ENCODE results near the gene KCTD1.

DNA sequence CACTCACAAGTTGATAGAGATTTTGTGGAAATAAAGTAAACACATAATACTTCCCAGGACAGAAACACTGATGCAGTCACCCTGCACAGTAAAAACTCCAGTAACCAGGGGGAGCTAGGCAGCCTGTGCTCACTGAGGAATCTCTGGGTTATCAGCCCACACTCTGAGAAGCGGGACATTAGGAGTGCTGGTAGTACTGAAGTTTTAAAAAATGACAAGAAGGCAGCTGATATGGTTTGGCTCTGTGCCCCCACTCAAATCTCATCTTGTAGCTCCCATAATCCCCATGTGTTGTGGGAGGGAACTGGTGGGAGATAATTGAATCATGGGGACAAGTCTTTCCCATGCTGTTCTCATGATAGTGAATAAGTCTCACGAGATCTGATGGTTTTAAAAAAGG lies 31.4 kb downstream of the KCTD1 start:
- TF ChIP-seq, protein P1, sequence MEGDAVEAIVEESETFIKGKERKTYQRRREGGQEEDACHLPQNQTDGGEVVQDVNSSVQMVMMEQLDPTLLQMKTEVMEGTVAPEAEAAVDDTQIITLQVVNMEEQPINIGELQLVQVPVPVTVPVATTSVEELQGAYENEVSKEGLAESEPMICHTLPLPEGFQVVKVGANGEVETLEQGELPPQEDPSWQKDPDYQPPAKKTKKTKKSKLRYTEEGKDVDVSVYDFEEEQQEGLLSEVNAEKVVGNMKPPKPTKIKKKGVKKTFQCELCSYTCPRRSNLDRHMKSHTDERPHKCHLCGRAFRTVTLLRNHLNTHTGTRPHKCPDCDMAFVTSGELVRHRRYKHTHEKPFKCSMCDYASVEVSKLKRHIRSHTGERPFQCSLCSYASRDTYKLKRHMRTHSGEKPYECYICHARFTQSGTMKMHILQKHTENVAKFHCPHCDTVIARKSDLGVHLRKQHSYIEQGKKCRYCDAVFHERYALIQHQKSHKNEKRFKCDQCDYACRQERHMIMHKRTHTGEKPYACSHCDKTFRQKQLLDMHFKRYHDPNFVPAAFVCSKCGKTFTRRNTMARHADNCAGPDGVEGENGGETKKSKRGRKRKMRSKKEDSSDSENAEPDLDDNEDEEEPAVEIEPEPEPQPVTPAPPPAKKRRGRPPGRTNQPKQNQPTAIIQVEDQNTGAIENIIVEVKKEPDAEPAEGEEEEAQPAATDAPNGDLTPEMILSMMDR (IDR thresholded peaks at IDR 0.05): no peak
- no peak for TF ChIP-seq POLR2A (IDR thresholded peaks at IDR 0.05)
